Hematopoietic multipotent progenitor cell treated with erythropoietin and hydrocortisone succinate and interleukin-3 and kit ligand, for 17 days (in vitro differentiated cells): ENCODE measurements around the gene NDUFB7.
A peak's percentile ranks its signal among the peaks of the same experiment; 100 is the strongest.
"Not testable (repeated sequence)": the region's sequence is repeated elsewhere in the genome, so short reads cannot be mapped to it uniquely, and the experiment has no call there.

Experiments used
- DNase-seq: peaks from one replicate; pipeline ENCODE4 v3.0.0-alpha.2; 2015; ENCODE audit warnings: low spot score

The NDUFB7 gene

GRCh38 chr19:14553042-14553938, 18.6 kb downstream of the NDUFB7 start:
- DNase-seq = no peak

GRCh38 chr19:14552006-14552360, 19.9 kb downstream of the NDUFB7 start:
- not testable (repeated sequence) for DNase-seq

- DNase-seq = peak; percentile 77
These were observed 20.5 kb downstream of the NDUFB7 start for GRCh38 chr19:14551134-14552005.

- DNase-seq = no peak
These were observed 21.6 kb downstream of the NDUFB7 start for GRCh38 chr19:14550201-14550754.

DNA sequence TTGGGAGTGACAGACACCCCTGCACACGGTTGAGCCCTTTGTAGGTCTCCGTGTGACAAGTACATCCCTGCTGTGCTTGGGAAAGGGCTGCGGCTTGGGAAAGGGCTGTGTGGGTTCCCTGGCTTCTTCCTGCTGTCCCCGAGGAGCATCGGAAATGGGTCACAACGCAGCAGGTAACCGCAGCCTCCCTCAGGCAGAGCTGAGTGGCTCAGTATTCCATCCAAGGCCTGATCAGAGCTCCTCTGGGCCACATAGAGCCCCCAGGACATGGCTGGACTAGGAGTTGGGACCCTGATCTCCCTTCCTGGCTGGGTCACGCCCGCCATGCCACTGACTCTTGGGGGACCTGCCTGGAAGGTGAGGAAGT, 26.2 kb downstream of the NDUFB7 start:
- DNase-seq = no peak

GRCh38 chr19:14544977-14545715, 26.7 kb downstream of the NDUFB7 start:
- DNase-seq = no peak

GRCh38 chr19:14544047-14544446, 27.8 kb downstream of the NDUFB7 start:
- DNase-seq = no peak

GRCh38 chr19:14542711-14543328, 29.0 kb downstream of the NDUFB7 start:
- DNase-seq = peak; percentile 27

- DNase-seq = not testable (repeated sequence)
These were observed 29.9 kb downstream of the NDUFB7 start for GRCh38 chr19:14541979-14542378.

GRCh38 chr19:14540741-14541525, 30.9 kb downstream of the NDUFB7 start:
- DNase-seq = no peak

- peak; percentile 85 for DNase-seq
These were observed 34.8 kb downstream of the NDUFB7 start for GRCh38 chr19:14536926-14537692.

GRCh38 chr19:14533450-14533849, 38.4 kb downstream of the NDUFB7 start:
- no peak for DNase-seq

- DNase-seq = no peak
These were observed 41.4 kb downstream of the NDUFB7 start for GRCh38 chr19:14530506-14530905.

DNA sequence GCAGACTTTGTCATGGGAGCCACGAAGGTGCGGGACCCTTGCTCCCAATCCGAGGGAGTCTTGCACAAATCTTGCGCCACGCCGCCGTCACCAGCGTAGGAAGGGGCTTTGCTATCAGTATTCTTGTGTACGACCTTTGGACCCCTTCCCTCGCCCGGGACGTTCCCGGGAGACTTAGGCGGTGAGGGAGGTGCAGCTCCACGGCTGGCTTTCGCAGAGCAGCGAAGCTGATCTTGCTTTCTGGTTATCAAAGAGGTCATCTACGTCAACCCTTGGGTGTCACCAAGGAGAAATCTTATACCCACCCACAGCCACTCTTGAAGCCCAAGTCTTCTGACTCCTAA, 41.9 kb downstream of the NDUFB7 start:
- peak; percentile 50 for DNase-seq

GRCh38 chr19:14529254-14530004, 42.4 kb downstream of the NDUFB7 start, which contains the start of gene TECR:
TSS of gene TECR (plus strand) at chr19:14529594. CDS start at chr19:14529697, 103 bp downstream.
- peak; percentile 100 for DNase-seq

DNA sequence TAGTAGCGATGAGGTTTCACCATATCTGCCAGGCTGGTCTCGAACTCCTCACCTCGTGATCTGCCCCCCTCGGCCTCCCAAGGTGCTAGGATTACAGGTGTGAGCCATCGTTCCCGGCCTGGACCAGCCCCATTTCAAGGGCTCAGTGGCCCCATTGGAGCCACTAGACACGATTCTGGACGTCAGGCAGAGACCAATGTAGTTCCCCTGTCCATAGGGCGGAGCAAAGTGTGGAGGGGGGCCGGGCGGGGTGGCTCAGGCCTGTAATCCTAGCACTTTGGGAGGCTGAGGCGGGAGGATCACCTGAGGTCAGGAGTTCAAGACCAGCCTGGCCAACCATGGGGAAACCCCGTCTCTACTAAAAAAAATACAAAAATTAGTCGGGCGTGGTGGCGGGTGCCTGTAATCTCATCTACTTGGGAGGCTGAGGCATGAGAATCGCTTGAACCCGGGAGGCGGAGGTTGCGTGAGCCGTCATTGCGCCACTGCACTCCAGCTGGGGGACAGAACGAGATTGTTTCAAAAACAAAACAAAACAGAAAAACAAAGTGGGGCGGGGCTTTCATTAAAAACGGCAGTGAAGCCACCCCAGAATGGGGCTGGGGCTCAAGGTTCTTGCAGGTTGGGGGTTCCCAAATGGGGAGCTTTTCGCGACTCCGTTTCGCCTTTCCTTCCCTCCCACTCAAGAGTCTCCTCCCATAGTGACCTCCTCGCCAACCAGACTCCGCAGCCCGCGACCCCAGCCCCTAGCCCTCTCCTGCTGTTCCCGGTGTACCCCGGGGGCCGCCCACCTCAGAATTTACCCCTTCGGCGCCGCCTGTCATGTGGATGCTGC, 43.2 kb downstream of the NDUFB7 start:
- no peak for DNase-seq

DNA sequence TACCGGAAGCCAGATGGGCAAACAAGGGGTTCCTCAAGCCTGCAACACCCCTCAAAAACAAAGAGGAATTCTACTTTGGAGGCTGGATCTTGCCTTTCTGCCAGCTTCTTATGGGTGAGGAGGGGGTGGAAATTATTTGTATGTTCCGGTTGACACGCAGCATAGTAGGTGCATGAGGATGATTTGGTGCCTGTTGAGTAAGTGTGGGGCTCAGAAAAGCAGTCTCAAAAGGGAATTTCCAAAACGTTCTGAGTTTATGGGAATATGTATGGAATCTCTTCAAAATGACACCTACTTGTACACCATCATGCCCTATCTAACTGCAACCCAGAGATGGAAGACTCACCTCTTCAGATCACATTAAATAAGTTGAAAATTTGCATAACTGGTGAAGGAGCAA, 45.4 kb downstream of the NDUFB7 start:
- no peak for DNase-seq

DNA sequence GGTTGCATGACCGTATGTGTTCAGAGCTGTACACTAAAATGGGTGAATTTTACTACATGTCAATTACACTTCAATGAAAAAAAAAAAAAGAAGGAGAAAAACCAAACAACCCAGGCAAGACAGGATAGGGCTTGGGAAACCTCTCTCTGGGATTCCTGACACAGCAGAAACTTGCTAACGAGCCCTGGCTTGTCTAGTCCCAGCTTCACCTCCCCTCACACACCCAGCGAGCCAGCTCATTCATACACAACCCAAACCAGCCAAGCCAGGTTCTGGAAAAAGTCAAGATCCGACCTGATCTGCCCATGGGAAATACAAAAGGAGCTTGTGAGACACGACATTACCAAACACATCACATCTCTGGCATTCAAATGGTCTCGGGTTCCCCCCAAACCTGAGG, 46.1 kb downstream of the NDUFB7 start:
- DNase-seq = no peak
